H9 (cell line): Measurements from ENCODE around the gene ICAM2. TPM values are rescaled to one million over a fixed set of nuclear protein-coding genes. Genes with fewer than 3 reads are reported as not detected.

Experiments
- DNase-seq: peaks from one replicate; pipeline ENCODE4 v3.0.0-alpha.2; 2017
- H2AFZ ChIP-seq: one replicate; pipeline ENCODE4 v1.6.1; 2013; ENCODE audit warnings: mild to moderate bottlenecking, low read length, control low read depth, moderate library complexity
- H2AK5ac ChIP-seq: 2 replicates; pipeline ENCODE4 v1.6.1; 2013; ENCODE audit warnings: low read length, control low read depth, mixed read lengths; ENCODE audit not compliant: insufficient read length
- H2BK120ac ChIP-seq: one replicate; pipeline ENCODE4 v1.6.1; 2013; ENCODE audit warnings: low read depth, mild to moderate bottlenecking, low read length, control low read depth, inconsistent platforms; ENCODE audit not compliant: poor library complexity, severe bottlenecking
- H2BK12ac ChIP-seq: 2 replicates; pipeline ENCODE4 v1.6.1; 2013; ENCODE audit warnings: low read length, control low read depth, mixed read lengths, low read depth; ENCODE audit not compliant: insufficient read length
- H2BK15ac ChIP-seq: 2 replicates; pipeline ENCODE4 v1.6.1; 2013; ENCODE audit warnings: low read depth, low read length, control low read depth
- H2BK20ac ChIP-seq: one replicate; pipeline ENCODE4 v1.6.1; 2013; ENCODE audit warnings: low read depth, mild to moderate bottlenecking, low read length, control low read depth, inconsistent platforms; ENCODE audit not compliant: poor library complexity, severe bottlenecking
- H2BK5ac ChIP-seq: 2 replicates; pipeline ENCODE4 v1.6.1; 2013; ENCODE audit warnings: low read length, control low read depth, mixed read lengths; ENCODE audit not compliant: insufficient read length
- H3K14ac ChIP-seq: 2 replicates; pipeline ENCODE4 v1.6.1; 2013; ENCODE audit warnings: low read length, control low read depth; ENCODE audit not compliant: insufficient read depth
- H3K18ac ChIP-seq: 2 replicates; pipeline ENCODE4 v1.6.1; 2013; ENCODE audit warnings: low read depth, mild to moderate bottlenecking, mixed read lengths, low read length, control low read depth; ENCODE audit not compliant: insufficient read length
- H3K23ac ChIP-seq: 2 replicates; pipeline ENCODE4 v1.6.1; 2013; ENCODE audit warnings: low read length, control low read depth, mixed read lengths, low read depth; ENCODE audit not compliant: insufficient read length
- H3K23me2 ChIP-seq: 2 replicates; pipeline ENCODE4 v1.6.1; 2013; ENCODE audit warnings: low read depth, mild to moderate bottlenecking, mixed read lengths, low read length, control low read depth; ENCODE audit not compliant: insufficient read length, poor library complexity, severe bottlenecking
- H3K27ac ChIP-seq: 2 replicates; pipeline ENCODE4 v1.5.1; 2013; ENCODE audit warnings: low read length, control low read depth, mixed read lengths, low read depth; ENCODE audit not compliant: insufficient read length
- H3K27me3 ChIP-seq: 2 replicates; pipeline ENCODE4 v1.6.1; 2013; ENCODE audit warnings: low read length, control low read depth, inconsistent platforms; ENCODE audit not compliant: insufficient read depth
- H3K4ac ChIP-seq: 2 replicates; pipeline ENCODE4 v1.6.1; 2013; ENCODE audit warnings: low read depth, mild to moderate bottlenecking, control low read depth, inconsistent platforms, low read length, moderate library complexity
- H3K4me1 ChIP-seq: 2 replicates; pipeline ENCODE4 v1.6.1; 2013; ENCODE audit warnings: low read length, control low read depth, inconsistent platforms; ENCODE audit not compliant: insufficient read depth
- H3K4me2 ChIP-seq: 2 replicates; pipeline ENCODE4 v1.6.1; 2013; ENCODE audit warnings: low read length, control low read depth, mixed read lengths; ENCODE audit not compliant: insufficient read length, insufficient read depth
- H3K56ac ChIP-seq: 2 replicates; pipeline ENCODE4 v1.6.1; 2013; ENCODE audit warnings: low read depth, mild to moderate bottlenecking, mixed read lengths, low read length, control low read depth; ENCODE audit not compliant: insufficient read length
- H3K79me1 ChIP-seq: 2 replicates; pipeline ENCODE4 v1.6.1; 2013; ENCODE audit warnings: low read depth, mild to moderate bottlenecking, moderate library complexity, low read length, control low read depth, inconsistent platforms; ENCODE audit not compliant: insufficient read depth, poor library complexity, severe bottlenecking
- H3K79me2 ChIP-seq: 2 replicates; pipeline ENCODE4 v1.6.1; 2013; ENCODE audit warnings: low read length, control low read depth, inconsistent platforms; ENCODE audit not compliant: insufficient read depth
- H3K9ac ChIP-seq: 2 replicates; pipeline ENCODE4 v1.6.1; 2013; ENCODE audit warnings: low read length, control low read depth, mixed read lengths; ENCODE audit not compliant: insufficient read length; ENCODE audit errors: extremely low read depth
- H3K9me3 ChIP-seq: one replicate; pipeline ENCODE4 v1.6.1; 2013; ENCODE audit warnings: low read depth, low read length, inconsistent platforms; ENCODE audit not compliant: control insufficient read depth
- H3T11ph ChIP-seq: one replicate; pipeline ENCODE4 v1.6.1; 2013; ENCODE audit warnings: mild to moderate bottlenecking, low read length, control low read depth, inconsistent platforms
- H4K20me1 ChIP-seq: one replicate; pipeline ENCODE4 v1.6.1; 2013; ENCODE audit not compliant: control insufficient read depth, insufficient read length, insufficient read depth
- H4K5ac ChIP-seq: 2 replicates; pipeline ENCODE4 v1.6.1; 2013; ENCODE audit warnings: low read depth, mild to moderate bottlenecking, mixed read lengths, low read length, control low read depth; ENCODE audit not compliant: insufficient read length
- H4K8ac ChIP-seq: replicated peaks from 2 replicates; pipeline ENCODE4 v1.6.1; 2013; ENCODE audit warnings: low read length, control low read depth, mixed read lengths, low read depth; ENCODE audit not compliant: insufficient read length
- H4K91ac ChIP-seq: 2 replicates; pipeline ENCODE4 v1.6.1; 2013; ENCODE audit warnings: low read depth, mild to moderate bottlenecking, moderate library complexity, mixed read lengths, low read length, control low read depth; ENCODE audit not compliant: insufficient read length
- H3K27ac Mint-ChIP-seq, 3 experiments: 2 replicates in 2 of 3; 3 replicates in 1 of 3; pipeline ENCODE4 v1.8.0; 2020 to 2021; ENCODE audit warnings: mixed read lengths in 3 of 3, mild to moderate bottlenecking in 1 of 3, moderate library complexity in 1 of 3
- H3K27me3 Mint-ChIP-seq: 2 replicates; pipeline ENCODE4 v1.8.0; 2021; ENCODE audit warnings: low read depth, mild to moderate bottlenecking, moderate library complexity, mixed read lengths
- H3K36me3 Mint-ChIP-seq, 3 experiments: 2 replicates in 2 of 3; 3 replicates in 1 of 3; pipeline ENCODE4 v1.8.0; 2020 to 2021; ENCODE audit warnings: low read depth in 3 of 3, mixed read lengths in 3 of 3; ENCODE audit not compliant: insufficient read depth in 1 of 3
- H3K4me1 Mint-ChIP-seq, 2 experiments: 2 replicates each; pipeline ENCODE4 v1.8.0; 2020; ENCODE audit warnings: mixed read lengths in 2 of 2
- H3K4me3 Mint-ChIP-seq, 2 experiments: 2 replicates in 1 of 2; 3 replicates in 1 of 2; pipeline ENCODE4 v1.8.0; 2020 to 2021; ENCODE audit warnings: mild to moderate bottlenecking in 2 of 2, mixed read lengths in 2 of 2, moderate library complexity in 1 of 2
- H3K9me3 Mint-ChIP-seq, 2 experiments: 2 replicates in 1 of 2; 3 replicates in 1 of 2; pipeline ENCODE4 v1.8.0; 2020; ENCODE audit warnings: mild to moderate bottlenecking in 2 of 2, mixed read lengths in 2 of 2, moderate library complexity in 1 of 2
- WGBS: extraction: QIAGEN DNeasy Blood & Tissue Kit; methylation state at CpG from one replicate; pipeline ENCODE4 v1.1.7; 2013; ENCODE audit warnings: missing lambda C conversion rate, low lambda C conversion rate, mixed read lengths; ENCODE audit not compliant: insufficient read length; ENCODE audit errors: extremely low coverage; 5-methylcytosine and 5-hydroxymethylcytosine counted together
- total RNA-seq: library from RNA; stranded (reverse); gene quantifications from 2 replicates; pipeline ENCODE4 v1.2.1, GENCODE V29; 2021
- TF ChIP-seq, protein P1 (sequence below): fragments of 200-600 bp; sonication (generic); conservative IDR thresholded peaks from 3 replicates; pipeline ENCODE4 v1.8.0; 2021; ENCODE audit warnings: antibody characterized with exemption, mild to moderate bottlenecking

Gene ICAM2
- total RNA-seq, 1 experiment from 2014 or later, result 0.28 TPM

DNA sequence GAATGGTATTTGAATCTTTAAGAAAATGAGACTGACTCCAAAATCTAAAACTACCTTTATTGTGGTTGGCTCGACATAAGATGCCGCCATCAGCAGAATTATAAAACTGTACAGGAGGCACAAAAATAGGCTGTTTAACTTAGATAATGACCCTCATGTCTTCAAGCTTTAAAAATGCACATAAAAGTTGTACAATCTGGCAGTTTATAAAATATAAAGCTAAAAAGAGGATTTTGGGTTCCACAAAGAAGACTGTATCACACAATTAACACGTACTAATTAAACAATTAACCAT, 18.6 kb upstream of the ICAM2 start:
- Histone ChIP-seq H3K4me2 (no peak overlapping the region), H3K9me3 (no peaks in the 10 kb centered on the region), H2BK5ac (no peak overlapping the region), H2BK120ac (no peak overlapping the region), H3K4me1 (no peaks in the 10 kb centered on the region), H2AK5ac (no peak overlapping the region), H3K56ac (no peak overlapping the region), H3T11ph (no peak overlapping the region), H3K23me2 (no peaks in the 10 kb centered on the region), H2BK15ac (no peak overlapping the region), H4K8ac (no peak overlapping the region), H3K14ac (no peak overlapping the region), H4K91ac (no peak overlapping the region), H3K23ac (no peak overlapping the region), H2AFZ (no peak overlapping the region), H3K79me2 (no peaks in the 10 kb centered on the region), H4K20me1 (no peaks in the 10 kb centered on the region), H2BK20ac (no peak overlapping the region), H2BK12ac (no peak overlapping the region), H3K18ac (no peak overlapping the region), H3K27ac (no peak overlapping the region), H4K5ac (no peak overlapping the region), H3K9ac (no peak overlapping the region), H3K4ac (no peak overlapping the region), H3K79me1 (no peaks in the 10 kb centered on the region), H3K27me3 (no peaks in the 10 kb centered on the region)
- H3K4me1 Mint-ChIP-seq, result peaks cover 4 to 8% of the 10 kb centered on the region in 2 experiments; a peak in 3 of 4 replicates
- H3K36me3 Mint-ChIP-seq, result peaks cover 0 to 8% (median 1%) of the 10 kb centered on the region in 3 experiments; a peak in 1 of 7 replicates
- WGBS, result no CpG with 5 or more reads among the region's 3 CpGs
- H3K27me3 Mint-ChIP-seq, result no peaks in the 10 kb centered on the region
- TF ChIP-seq, protein P1, sequence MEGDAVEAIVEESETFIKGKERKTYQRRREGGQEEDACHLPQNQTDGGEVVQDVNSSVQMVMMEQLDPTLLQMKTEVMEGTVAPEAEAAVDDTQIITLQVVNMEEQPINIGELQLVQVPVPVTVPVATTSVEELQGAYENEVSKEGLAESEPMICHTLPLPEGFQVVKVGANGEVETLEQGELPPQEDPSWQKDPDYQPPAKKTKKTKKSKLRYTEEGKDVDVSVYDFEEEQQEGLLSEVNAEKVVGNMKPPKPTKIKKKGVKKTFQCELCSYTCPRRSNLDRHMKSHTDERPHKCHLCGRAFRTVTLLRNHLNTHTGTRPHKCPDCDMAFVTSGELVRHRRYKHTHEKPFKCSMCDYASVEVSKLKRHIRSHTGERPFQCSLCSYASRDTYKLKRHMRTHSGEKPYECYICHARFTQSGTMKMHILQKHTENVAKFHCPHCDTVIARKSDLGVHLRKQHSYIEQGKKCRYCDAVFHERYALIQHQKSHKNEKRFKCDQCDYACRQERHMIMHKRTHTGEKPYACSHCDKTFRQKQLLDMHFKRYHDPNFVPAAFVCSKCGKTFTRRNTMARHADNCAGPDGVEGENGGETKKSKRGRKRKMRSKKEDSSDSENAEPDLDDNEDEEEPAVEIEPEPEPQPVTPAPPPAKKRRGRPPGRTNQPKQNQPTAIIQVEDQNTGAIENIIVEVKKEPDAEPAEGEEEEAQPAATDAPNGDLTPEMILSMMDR, result no peak
- H3K27ac Mint-ChIP-seq, result no peak overlapping the region
- DNase-seq, result no peak
- H3K9me3 Mint-ChIP-seq, result no peaks in the 10 kb centered on the region
- H3K4me3 Mint-ChIP-seq, result no peak overlapping the region
